Vagina (tissue), 2 donors: Measurements from ENCODE around the gene DYNC2I2. TPM values are rescaled to one million over a fixed set of nuclear protein-coding genes. Genes with fewer than 3 reads are reported as not detected.

ENCODE experiments used
- DNase-seq, 2 donors: peaks; one replicate each; pipeline ENCODE4 v3.0.0-alpha.2; 2017; ENCODE audit errors: extremely low spot score in 2 of 2
- H3K27ac ChIP-seq: fragments of 200-600 bp; sonication (generic); one replicate; pipeline ENCODE4 v1.5.1; 2019
- H3K27me3 ChIP-seq: fragments of 200-600 bp; sonication (generic); one replicate; pipeline ENCODE4 v1.5.1; 2019
- H3K36me3 ChIP-seq, 2 donors: fragments of 200-600 bp; sonication (generic); one replicate each; pipeline ENCODE4 v1.5.1; 2017 to 2019
- H3K4me1 ChIP-seq: fragments of 200-600 bp; sonication (generic); one replicate; pipeline ENCODE4 v1.5.1; 2019
- H3K4me3 ChIP-seq, 2 donors: fragments of 200-600 bp; sonication (generic); 1 replicate in 1 of 2; 2 replicates in 1 of 2; pipeline ENCODE4 v1.5.1; 2016 to 2019
- H3K9me3 ChIP-seq: fragments of 200-600 bp; sonication (generic); one replicate; pipeline ENCODE4 v1.5.1; 2019
- POLR2A ChIP-seq, 2 donors: fragments of 450-650 bp; IDR thresholded peaks; one replicate each; pipeline ENCODE4 v1.6.1; 2017; ENCODE audit warnings: antibody characterized with exemption in 2 of 2, mild to moderate bottlenecking in 2 of 2, moderate library complexity in 2 of 2
- POLR2AphosphoS5 ChIP-seq, 2 donors: sonication (generic); formaldehyde crosslinking; IDR thresholded peaks; one replicate each; pipeline ENCODE4 v1.9.0; 2017; ENCODE audit warnings: antibody characterized with exemption in 2 of 2, mild to moderate bottlenecking in 2 of 2, low read depth in 1 of 2; ENCODE audit not compliant: insufficient read depth in 1 of 2
- intact Hi-C: fragments of 100-400 bp; cut with DNase I; formaldehyde crosslinking; loops from one replicate; pipeline ENCODE4 v1.15.1; 2023
- total RNA-seq: library from RNA; depleted of rRNA; stranded (reverse); fragments of >200 nt; gene quantifications from one replicate; pipeline ENCODE4 v1.2.3, GENCODE V29; 2016
- TF ChIP-seq, protein P1 (sequence below), 3 experiments: fragments of 450-650 bp in 2 of 3; fragments of 200-600 bp in 1 of 3; sonication (generic) in 1 of 3; IDR thresholded peaks; one replicate each; pipeline ENCODE4 v1.5.1; 2017 to 2019; ENCODE audit warnings: antibody characterized with exemption in 3 of 3, mild to moderate bottlenecking in 2 of 3, moderate library complexity in 2 of 3

DYNC2I2 gene
- total RNA-seq, 1 donor from 2014 or later = 46.9 TPM

DNA sequence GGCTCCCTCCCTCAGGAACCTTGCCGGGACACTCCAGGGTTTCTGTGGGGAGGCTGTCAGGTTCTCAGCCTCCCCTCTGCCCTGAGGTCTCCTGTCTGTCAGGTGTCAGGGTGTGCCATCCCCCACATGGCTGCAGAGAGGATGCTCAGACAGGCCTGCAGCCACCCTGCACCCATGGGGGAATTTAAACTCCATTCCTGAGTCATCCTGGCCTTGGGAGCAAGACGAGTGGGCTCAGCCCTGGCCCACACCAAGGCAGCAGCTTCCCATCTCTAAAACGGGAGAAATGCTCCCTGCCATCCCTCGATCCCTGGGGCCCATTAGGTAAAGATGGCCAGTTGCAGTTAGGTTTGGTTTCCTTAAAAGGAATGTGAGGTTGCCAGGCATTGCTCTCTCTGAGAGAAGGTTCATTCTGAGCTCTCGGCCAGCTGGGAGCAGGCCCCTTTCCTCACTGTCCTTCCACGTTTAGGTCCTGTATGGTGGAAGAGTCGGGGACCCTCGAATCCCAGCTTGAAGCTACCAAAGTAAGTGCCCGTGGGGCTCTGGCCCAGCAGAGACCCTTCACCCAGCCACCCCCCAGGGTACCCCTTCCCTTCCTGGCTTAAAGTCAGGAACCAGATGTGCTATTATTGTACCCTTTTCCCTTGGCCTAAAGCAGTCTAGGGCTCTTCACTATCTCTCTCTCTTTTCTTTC, 26.6 kb downstream of the DYNC2I2 start:
- H3K4me1 ChIP-seq = peaks cover 20% of the 10 kb centered on the region
- intact Hi-C loops = loop anchor here (10.0 kb wide), 1 partner anchor 65 kb away; no protein-coding TSS in a partner anchor
- H3K36me3 ChIP-seq = peaks cover 12 to 84% of the 10 kb centered on the region in 2 donors
- no peaks in the 10 kb centered on the region for H3K27me3 ChIP-seq
- H3K27ac ChIP-seq = no peak overlapping the region
- DNase-seq = no peak
- H3K9me3 ChIP-seq = no peaks in the 10 kb centered on the region
- H3K4me3 ChIP-seq = no peak overlapping the region
- TF ChIP-seq, protein P1, sequence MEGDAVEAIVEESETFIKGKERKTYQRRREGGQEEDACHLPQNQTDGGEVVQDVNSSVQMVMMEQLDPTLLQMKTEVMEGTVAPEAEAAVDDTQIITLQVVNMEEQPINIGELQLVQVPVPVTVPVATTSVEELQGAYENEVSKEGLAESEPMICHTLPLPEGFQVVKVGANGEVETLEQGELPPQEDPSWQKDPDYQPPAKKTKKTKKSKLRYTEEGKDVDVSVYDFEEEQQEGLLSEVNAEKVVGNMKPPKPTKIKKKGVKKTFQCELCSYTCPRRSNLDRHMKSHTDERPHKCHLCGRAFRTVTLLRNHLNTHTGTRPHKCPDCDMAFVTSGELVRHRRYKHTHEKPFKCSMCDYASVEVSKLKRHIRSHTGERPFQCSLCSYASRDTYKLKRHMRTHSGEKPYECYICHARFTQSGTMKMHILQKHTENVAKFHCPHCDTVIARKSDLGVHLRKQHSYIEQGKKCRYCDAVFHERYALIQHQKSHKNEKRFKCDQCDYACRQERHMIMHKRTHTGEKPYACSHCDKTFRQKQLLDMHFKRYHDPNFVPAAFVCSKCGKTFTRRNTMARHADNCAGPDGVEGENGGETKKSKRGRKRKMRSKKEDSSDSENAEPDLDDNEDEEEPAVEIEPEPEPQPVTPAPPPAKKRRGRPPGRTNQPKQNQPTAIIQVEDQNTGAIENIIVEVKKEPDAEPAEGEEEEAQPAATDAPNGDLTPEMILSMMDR (IDR thresholded peaks at IDR 0.05) = no peak
- TF ChIP-seq POLR2A (IDR thresholded peaks at IDR 0.05) (no peak), POLR2AphosphoS5 (IDR thresholded peaks at IDR 0.05; ENCODE audit: insufficient read depth in 1 of 2, low read depth in 1 of 2) (no peak)

DNA sequence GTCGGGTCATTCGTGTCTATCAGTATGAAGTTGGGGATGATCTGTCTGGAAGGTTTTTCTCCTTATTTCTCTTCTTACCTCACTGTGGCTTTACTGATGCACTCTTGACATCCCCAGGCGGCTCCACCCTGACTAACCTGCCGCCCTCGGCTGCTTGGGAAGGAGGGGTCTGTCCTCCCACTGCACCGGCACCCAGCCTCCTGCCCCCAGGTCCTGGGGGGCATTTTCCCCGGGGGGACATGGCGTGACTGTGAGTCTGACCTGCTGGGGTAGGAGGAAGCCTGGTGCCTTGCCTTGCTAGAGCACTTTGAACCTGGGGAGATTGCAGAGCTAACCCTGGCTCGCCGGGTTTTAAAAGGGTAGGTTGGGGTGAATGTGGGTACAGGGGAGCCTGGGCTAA, 27.5 kb downstream of the DYNC2I2 start:
- H3K4me3 ChIP-seq = no peak overlapping the region
- intact Hi-C loops = no loop called here
- TF ChIP-seq POLR2A (IDR thresholded peaks at IDR 0.05) (no peak), POLR2AphosphoS5 (IDR thresholded peaks at IDR 0.05; ENCODE audit: insufficient read depth in 1 of 2, low read depth in 1 of 2) (no peak)
- no peak for DNase-seq
- peaks cover 12 to 92% of the 10 kb centered on the region in 2 donors for H3K36me3 ChIP-seq
- no peaks in the 10 kb centered on the region for H3K9me3 ChIP-seq
- no peak overlapping the region for H3K27ac ChIP-seq
- H3K4me1 ChIP-seq = peaks cover 13% of the 10 kb centered on the region
- H3K27me3 ChIP-seq = no peaks in the 10 kb centered on the region

DNA sequence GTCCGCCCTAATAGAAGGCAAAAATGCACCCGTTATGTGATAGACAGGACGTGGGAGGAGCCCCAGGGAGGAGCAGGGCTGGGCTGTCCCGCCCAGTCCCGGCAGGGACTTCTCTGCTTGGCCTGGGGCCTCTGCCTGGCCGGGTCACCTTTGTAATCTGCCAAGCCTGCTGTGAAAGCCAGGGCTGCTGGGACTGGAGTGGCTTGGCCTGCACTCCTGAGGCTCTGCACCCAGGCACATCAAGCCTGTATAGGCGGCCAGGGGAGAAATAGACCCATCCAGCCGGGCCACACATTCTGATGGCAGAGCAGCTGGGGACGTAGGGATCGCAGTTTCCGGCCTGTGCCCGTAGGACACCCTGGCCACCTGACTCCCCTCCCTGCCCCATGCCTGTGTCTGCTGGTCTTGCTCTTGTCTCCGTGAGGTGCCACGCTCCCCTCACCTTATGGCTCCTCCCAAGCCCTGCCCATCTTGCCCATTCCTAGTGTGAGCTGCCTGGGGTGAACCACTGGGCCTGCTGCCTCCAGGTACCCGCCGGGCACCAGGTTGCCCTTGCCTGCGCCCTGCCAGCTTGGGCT, 28.1 kb downstream of the DYNC2I2 start:
- intact Hi-C loops = no loop called here
- Histone ChIP-seq H3K36me3 (peaks cover 11 to 92% of the 10 kb centered on the region in 2 donors), H3K4me1 (peaks cover 13% of the 10 kb centered on the region), H3K9me3 (no peaks in the 10 kb centered on the region), H3K27ac (peak overlapping the region; percentile 66), H3K4me3 (no peak overlapping the region), H3K27me3 (no peaks in the 10 kb centered on the region)
- DNase-seq = no peak
- no peak for TF ChIP-seq POLR2AphosphoS5 (IDR thresholded peaks at IDR 0.05; ENCODE audit: insufficient read depth in 1 of 2, low read depth in 1 of 2)
- TF ChIP-seq, protein P1 (IDR thresholded peaks at IDR 0.05) = no peak
- TF ChIP-seq POLR2A (IDR thresholded peaks at IDR 0.05) = no peak

DNA sequence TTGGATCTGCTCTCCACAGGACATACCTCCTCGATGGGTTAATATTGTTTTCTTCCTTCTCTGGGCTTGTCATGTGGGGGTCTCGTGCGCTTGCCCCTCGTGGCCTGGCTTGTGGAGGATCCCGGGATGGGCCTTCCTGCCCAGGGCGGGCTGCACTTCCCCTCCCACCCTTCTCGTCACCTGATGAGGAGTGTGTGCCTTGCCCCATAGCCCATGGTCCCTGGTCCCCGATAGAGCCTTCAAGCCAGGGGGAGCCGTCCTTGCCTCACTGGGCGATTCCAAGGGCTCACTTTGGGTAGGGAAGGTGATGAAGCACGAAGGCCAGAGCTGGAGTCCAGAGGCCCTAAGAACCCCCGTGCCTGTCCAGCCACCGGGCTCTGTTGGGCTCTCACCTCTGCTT, 28.7 kb downstream of the DYNC2I2 start:
- intact Hi-C loops = no loop called here
- DNase-seq = no peak
- Histone ChIP-seq H3K4me1 (peaks cover 13% of the 10 kb centered on the region), H3K4me3 (no peak overlapping the region), H3K27me3 (no peaks in the 10 kb centered on the region), H3K27ac (peak overlapping the region; percentile 66), H3K9me3 (no peaks in the 10 kb centered on the region), H3K36me3 (peaks cover 11 to 92% of the 10 kb centered on the region in 2 donors)
- TF ChIP-seq, protein P1 (IDR thresholded peaks at IDR 0.05) = no peak
- TF ChIP-seq POLR2A (IDR thresholded peaks at IDR 0.05) = no peak
- no peak for TF ChIP-seq POLR2AphosphoS5 (IDR thresholded peaks at IDR 0.05; ENCODE audit: insufficient read depth in 1 of 2, low read depth in 1 of 2)

DNA sequence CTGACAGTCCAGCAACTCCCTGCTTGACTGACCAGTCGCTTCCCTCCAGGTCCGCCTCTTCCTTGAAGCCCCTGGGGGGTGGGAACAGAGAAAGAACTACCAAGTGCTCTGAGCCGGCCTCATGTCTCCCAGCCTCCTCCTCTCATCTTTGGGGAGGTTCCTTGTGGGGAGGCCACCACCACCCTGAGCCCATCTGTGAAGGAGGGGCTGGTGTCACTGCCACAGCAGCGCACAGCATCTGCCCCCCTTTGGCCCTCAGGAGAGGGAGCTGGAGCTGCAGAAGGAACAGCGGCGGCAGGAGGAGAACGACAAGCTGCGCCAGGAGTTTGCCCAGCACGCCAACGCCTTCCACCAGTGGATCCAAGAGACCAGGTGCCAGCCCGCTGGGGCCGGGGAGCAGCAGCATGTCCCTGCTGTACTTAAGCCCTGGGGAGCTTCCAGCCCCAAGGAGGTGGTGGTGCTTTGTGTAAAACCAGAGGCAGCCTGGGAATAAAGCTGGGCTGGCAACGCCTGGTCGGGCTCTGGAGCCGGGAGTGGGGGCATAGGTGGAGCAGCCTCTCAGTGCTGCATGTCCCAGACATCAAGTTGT, 29.4 kb downstream of the DYNC2I2 start:
- no peak overlapping the region for H3K4me3 ChIP-seq
- no peak overlapping the region for H3K27ac ChIP-seq
- no peak for DNase-seq
- H3K36me3 ChIP-seq = peaks cover 6 to 92% of the 10 kb centered on the region in 2 donors
- H3K4me1 ChIP-seq = peaks cover 13% of the 10 kb centered on the region
- H3K9me3 ChIP-seq = no peaks in the 10 kb centered on the region
- H3K27me3 ChIP-seq = no peaks in the 10 kb centered on the region
- intact Hi-C loops = no loop called here
- TF ChIP-seq POLR2AphosphoS5 (IDR thresholded peaks at IDR 0.05; ENCODE audit: insufficient read depth in 1 of 2, low read depth in 1 of 2) (no peak), POLR2A (IDR thresholded peaks at IDR 0.05) (no peak)
- TF ChIP-seq, protein P1 (IDR thresholded peaks at IDR 0.05) = no peak
